Uterus (tissue), 4 donors: Measurements from ENCODE around the gene CNTN1. TPM values are rescaled to one million over a fixed set of nuclear protein-coding genes. Genes with fewer than 3 reads are reported as not detected.

Experiments
- DNase-seq, 2 donors: peaks; one replicate each; pipeline ENCODE4 v3.0.0-alpha.2; 2019 to 2020
- H3K27ac ChIP-seq, 2 donors: fragments of 200-600 bp; sonication (generic); 1 replicate in 1 of 2; 2 replicates in 1 of 2; pipeline ENCODE4 v1.5.1; 2016 to 2018
- H3K27me3 ChIP-seq, 2 donors: fragments of 200-600 bp; sonication (generic); one replicate each; pipeline ENCODE4 v1.5.1; 2018 to 2019; ENCODE audit warnings: control low read depth in 1 of 2
- H3K36me3 ChIP-seq, 2 donors: fragments of 200-600 bp; sonication (generic); one replicate each; pipeline ENCODE4 v1.5.1; 2019; ENCODE audit warnings: control low read depth in 1 of 2
- H3K4me1 ChIP-seq, 2 donors: fragments of 200-600 bp; sonication (generic); one replicate each; pipeline ENCODE4 v1.5.1; 2018 to 2019; ENCODE audit warnings: control low read depth in 1 of 2
- H3K4me3 ChIP-seq, 2 donors: fragments of 200-600 bp; sonication (generic); 1 replicate in 1 of 2; 2 replicates in 1 of 2; pipeline ENCODE4 v1.5.1; 2018 to 2019; ENCODE audit warnings: mild to moderate bottlenecking in 1 of 2
- H3K9me3 ChIP-seq, 2 donors: fragments of 200-600 bp; sonication (generic); one replicate each; pipeline ENCODE4 v1.5.1; 2019; ENCODE audit warnings: control low read depth in 1 of 2
- POLR2A ChIP-seq, 2 donors: fragments of 450-650 bp; IDR thresholded peaks; one replicate each; pipeline ENCODE4 v1.6.1; 2016; ENCODE audit warnings: antibody characterized with exemption in 2 of 2, mild to moderate bottlenecking in 1 of 2, moderate library complexity in 1 of 2
- intact Hi-C: fragments of 100-400 bp; cut with DNase I; formaldehyde crosslinking; loops from one replicate; pipeline ENCODE4 v1.15.1; 2023; ENCODE audit warnings: low total_unique reads
- total RNA-seq, 4 donors: library from RNA; depleted of rRNA in 3 of 4; stranded (reverse); fragments of >200 nt in 3 of 4; gene quantifications; one replicate each; pipeline versions ENCODE4 v1.1.0 to v1.2.4, GENCODE V29; 2014 to 2023
- TF ChIP-seq, protein P1 (sequence below), 4 experiments: fragments of 200-600 bp in 2 of 4; fragments of 450-650 bp in 2 of 4; sonication (generic) in 2 of 4; IDR thresholded peaks; one replicate each; pipeline ENCODE4 v1.5.1; 2016 to 2019; ENCODE audit warnings: antibody characterized with exemption in 4 of 4, mild to moderate bottlenecking in 2 of 4, moderate library complexity in 1 of 4
- donor health status: DM: yes; HTN: yes; CAD: no.

The CNTN1 gene
- total RNA-seq, 4 donors from 2014 or later = 1.5 to 124 (median 11.0) TPM

DNA sequence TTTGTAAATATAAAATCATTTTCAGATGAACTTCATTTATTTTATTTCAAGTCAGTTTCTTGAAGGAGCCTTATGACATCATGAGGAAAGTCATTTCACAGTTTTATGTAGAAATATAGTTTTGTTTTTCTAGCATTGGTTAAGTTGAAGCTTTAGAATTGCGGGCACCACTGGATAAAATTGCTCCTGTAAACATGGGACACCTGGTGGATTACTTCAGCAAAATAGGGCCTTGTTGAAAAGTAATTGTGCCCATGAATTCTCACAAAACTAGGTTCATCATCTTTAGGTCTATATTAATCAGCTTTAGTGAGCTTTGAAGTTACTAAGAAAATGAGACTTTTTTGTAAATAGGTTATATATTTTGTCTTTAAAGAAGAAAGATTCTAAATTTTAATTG is 25.3 kb downstream of the CNTN1 start:
- Histone ChIP-seq H3K27ac (no peak overlapping the region), H3K27me3 (no peaks in the 10 kb centered on the region), H3K4me1 (no peaks in the 10 kb centered on the region), H3K4me3 (no peak overlapping the region), H3K9me3 (no peaks in the 10 kb centered on the region), H3K36me3 (no peaks in the 10 kb centered on the region)
- intact Hi-C loops = no loop called here
- DNase-seq = no peak
- TF ChIP-seq, protein P1, sequence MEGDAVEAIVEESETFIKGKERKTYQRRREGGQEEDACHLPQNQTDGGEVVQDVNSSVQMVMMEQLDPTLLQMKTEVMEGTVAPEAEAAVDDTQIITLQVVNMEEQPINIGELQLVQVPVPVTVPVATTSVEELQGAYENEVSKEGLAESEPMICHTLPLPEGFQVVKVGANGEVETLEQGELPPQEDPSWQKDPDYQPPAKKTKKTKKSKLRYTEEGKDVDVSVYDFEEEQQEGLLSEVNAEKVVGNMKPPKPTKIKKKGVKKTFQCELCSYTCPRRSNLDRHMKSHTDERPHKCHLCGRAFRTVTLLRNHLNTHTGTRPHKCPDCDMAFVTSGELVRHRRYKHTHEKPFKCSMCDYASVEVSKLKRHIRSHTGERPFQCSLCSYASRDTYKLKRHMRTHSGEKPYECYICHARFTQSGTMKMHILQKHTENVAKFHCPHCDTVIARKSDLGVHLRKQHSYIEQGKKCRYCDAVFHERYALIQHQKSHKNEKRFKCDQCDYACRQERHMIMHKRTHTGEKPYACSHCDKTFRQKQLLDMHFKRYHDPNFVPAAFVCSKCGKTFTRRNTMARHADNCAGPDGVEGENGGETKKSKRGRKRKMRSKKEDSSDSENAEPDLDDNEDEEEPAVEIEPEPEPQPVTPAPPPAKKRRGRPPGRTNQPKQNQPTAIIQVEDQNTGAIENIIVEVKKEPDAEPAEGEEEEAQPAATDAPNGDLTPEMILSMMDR (IDR thresholded peaks at IDR 0.05) = no peak
- no peak for TF ChIP-seq POLR2A (IDR thresholded peaks at IDR 0.05)

DNA sequence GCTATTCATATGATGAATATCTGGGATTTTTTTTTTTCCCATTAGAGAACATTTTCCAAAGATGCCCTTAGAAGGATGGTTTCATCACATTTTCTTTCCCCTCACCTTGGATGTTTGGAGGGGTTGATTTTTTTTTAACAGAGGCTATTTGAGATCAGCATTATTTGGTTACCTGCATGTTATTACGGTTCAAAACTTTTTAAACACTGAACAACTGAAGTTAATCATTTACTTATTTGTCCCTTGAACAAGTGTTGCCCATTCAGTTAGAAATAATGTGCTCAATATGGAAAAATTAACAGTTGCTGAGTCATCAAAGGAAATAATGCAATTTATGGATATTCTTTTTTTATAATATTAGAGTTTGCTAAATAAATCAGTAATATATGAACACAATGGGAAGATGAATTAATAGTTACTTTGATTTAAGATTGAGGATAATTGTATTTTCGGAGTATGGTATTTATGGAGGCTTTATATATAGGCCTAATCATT is 26.7 kb downstream of the CNTN1 start:
- TF ChIP-seq, protein P1 (IDR thresholded peaks at IDR 0.05) = no peak
- TF ChIP-seq POLR2A (IDR thresholded peaks at IDR 0.05) = no peak

DNA sequence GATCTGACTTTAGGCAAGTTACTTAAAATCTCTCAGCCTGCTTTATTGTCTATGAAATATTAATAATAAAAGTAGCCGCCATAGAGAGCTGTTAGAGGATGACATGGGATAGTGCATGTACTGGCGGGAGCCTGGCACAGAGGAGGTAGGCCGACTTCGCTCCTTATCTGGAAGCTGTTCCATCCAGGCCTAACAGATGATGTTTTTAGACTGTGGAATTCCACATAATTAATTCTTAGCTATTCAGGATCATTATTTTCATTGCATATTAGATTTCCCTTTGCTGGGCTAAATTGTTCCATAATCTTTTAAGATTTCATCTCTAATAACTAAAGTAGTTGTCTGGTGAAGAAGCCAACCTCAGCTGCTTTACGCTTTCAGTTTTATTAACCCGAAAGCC is 30.8 kb downstream of the CNTN1 start:
- H3K4me1 ChIP-seq = no peaks in the 10 kb centered on the region
- H3K9me3 ChIP-seq = no peaks in the 10 kb centered on the region
- no peaks in the 10 kb centered on the region for H3K36me3 ChIP-seq
- no peak overlapping the region for H3K4me3 ChIP-seq
- H3K27ac ChIP-seq = no peak overlapping the region
- no peak for DNase-seq
- H3K27me3 ChIP-seq = no peaks in the 10 kb centered on the region
- TF ChIP-seq, protein P1 (IDR thresholded peaks at IDR 0.05) = no peak
- no peak for TF ChIP-seq POLR2A (IDR thresholded peaks at IDR 0.05)
- intact Hi-C loops = no loop called here

More for the DNA sequence above, 26.7 kb downstream of the CNTN1 start:
- H3K4me3 ChIP-seq = no peak overlapping the region
- no peaks in the 10 kb centered on the region for H3K36me3 ChIP-seq
- H3K9me3 ChIP-seq = no peaks in the 10 kb centered on the region
- DNase-seq = no peak
- H3K27me3 ChIP-seq = no peaks in the 10 kb centered on the region
- intact Hi-C loops = no loop called here
- no peak overlapping the region for H3K27ac ChIP-seq
- H3K4me1 ChIP-seq = no peaks in the 10 kb centered on the region

DNA sequence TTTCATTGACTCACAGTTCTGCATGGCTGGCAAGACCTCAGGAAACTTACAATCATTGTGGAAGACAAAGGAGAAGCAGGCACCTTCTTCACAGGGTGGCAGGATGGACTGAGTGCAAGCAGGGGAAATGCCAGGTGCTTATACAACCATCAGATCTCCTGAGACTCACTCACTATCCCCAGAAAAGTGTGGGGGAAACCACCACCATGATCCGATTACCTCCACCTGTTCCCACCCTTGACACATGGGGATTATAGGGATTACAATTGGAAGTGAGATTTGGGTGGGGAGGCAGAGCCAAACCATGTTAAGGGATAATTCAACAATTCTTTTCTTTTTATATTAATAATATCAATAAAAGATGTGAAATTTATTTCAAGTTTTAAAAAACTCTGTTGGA is 34.1 kb downstream of the CNTN1 start:
- Histone ChIP-seq H3K27ac (no peak overlapping the region), H3K4me1 (no peaks in the 10 kb centered on the region), H3K4me3 (no peak overlapping the region), H3K27me3 (no peaks in the 10 kb centered on the region), H3K9me3 (no peaks in the 10 kb centered on the region), H3K36me3 (no peaks in the 10 kb centered on the region)
- DNase-seq = no peak
- TF ChIP-seq POLR2A (IDR thresholded peaks at IDR 0.05) = no peak
- TF ChIP-seq, protein P1 (IDR thresholded peaks at IDR 0.05) = no peak
- intact Hi-C loops = no loop called here

DNA sequence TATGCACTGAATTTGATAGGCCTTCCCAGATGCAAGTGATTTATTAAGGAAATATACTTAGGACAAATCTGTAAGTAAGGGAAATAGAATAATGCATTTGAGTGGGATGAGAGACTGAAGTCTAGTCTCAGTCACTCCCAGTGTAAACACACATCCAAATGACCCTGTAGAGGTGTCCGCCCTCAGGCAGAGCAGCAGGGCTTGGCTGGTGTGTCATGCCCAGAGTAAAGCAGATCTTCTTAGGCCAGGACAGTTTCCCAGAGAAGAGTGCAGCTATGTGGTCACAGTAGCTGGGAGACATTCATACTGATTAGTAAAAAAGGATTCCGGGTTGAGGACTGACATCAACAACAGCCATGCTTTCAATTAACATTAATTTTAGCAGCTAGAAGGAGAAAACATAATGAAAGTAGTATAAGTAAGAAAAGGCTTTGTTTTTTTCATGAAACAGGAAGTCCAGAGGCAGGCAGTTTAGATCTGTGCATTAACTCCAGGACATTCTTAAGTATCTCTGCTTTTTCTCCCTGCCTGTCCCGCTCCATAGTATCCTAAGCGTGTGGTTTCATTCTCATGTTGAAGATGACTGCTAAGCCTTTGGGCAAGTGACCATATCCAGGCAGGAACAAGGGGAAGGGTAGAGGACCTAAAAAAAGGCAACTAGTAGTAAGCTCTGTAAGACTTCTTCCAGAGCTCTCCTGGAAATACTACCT is 35.7 kb downstream of the CNTN1 start:
- DNase-seq = no peak
- no peak for TF ChIP-seq POLR2A (IDR thresholded peaks at IDR 0.05)
- TF ChIP-seq, protein P1 (IDR thresholded peaks at IDR 0.05) = no peak
- intact Hi-C loops = no loop called here
- Histone ChIP-seq H3K4me1 (no peaks in the 10 kb centered on the region), H3K27ac (no peak overlapping the region), H3K36me3 (no peaks in the 10 kb centered on the region), H3K4me3 (no peak overlapping the region), H3K9me3 (no peaks in the 10 kb centered on the region), H3K27me3 (no peaks in the 10 kb centered on the region)
